Measurements from ENCODE around the gene NFIX. TPM values are rescaled to one million over a fixed set of nuclear protein-coding genes. Genes with fewer than 3 reads are reported as not detected.

NFIX gene
- total and polyA plus RNA-seq, 9 of the 15 experiments (the other 6 are each of a cell fraction or from before 2014, with no cell fraction given) = 0.28 to 26.8 (median 5.4) TPM

- peak; percentile 86; the same call in 1 of the 2 replicates for TF ChIP-seq MGA (IDR thresholded peaks at IDR 0.05)
- peak; percentile 33; the same call in 1 of the 2 replicates for TF ChIP-seq ZBTB7A (IDR thresholded peaks at IDR 0.05; ENCODE audit: borderline replicate concordance, control insufficient read depth, low read depth, low read length)
- TF ChIP-seq MCM3 (IDR thresholded peaks at IDR 0.05) = no peak
- no peak for TF ChIP-seq ELK3 (CRISPR knock-in tag; IDR thresholded peaks at IDR 0.05)
- peak; percentile 53; the same call in 1 of the 2 replicates for TF ChIP-seq GATAD2A (IDR thresholded peaks at IDR 0.05)
- no peak for TF ChIP-seq ZNF696 (CRISPR knock-in tag; conservative IDR thresholded peaks at IDR 0.05)
- no peak for TF ChIP-seq CGGBP1 (CRISPR knock-in tag; IDR thresholded peaks at IDR 0.05)
- TF ChIP-seq CXXC5 (CRISPR knock-in tag; IDR thresholded peaks at IDR 0.05) = peak; percentile 73
- TF ChIP-seq E2F5 (CRISPR knock-in tag; IDR thresholded peaks at IDR 0.05) = no peak
- peak; percentile 84; the same call in 1 of the 2 replicates for TF ChIP-seq MYC (IDR thresholded peaks at IDR 0.05; ENCODE audit: low read depth, low read length)
- no peak for TF ChIP-seq MYC (CRISPR knock-in tag; IDR thresholded peaks at IDR 0.05; ENCODE audit: borderline replicate concordance, low read depth)
- TF ChIP-seq XRCC5 (IDR thresholded peaks at IDR 0.05; ENCODE audit: low read depth, low read length) = no peak
- no peak for TF ChIP-seq ZNF77 (CRISPR knock-in tag; IDR thresholded peaks at IDR 0.05)
- no peak for TF ChIP-seq HNRNPUL1 (IDR thresholded peaks at IDR 0.05; ENCODE audit: low read length)
Measured at GRCh38 chr19:12994701-12995595, at the start of gene NFIX (continued).
